Activated CD4-positive, CD25-positive, alpha-beta regulatory T cell treated with anti-CD3 and anti-CD28 coated beads, Interleukin-2, amount 50 U/mL, for 24 hours (primary cell): ENCODE results near the gene CCDC117.

Source experiments
- ATAC-seq, 2 donors: fragments of 150-1000 bp; cut with Tn5 transposase; one replicate each; pipeline ENCODE4 v1.10.0; 2021; ENCODE audit warnings: mild to moderate bottlenecking in 1 of 2, moderate library complexity in 1 of 2

Gene CCDC117

DNA sequence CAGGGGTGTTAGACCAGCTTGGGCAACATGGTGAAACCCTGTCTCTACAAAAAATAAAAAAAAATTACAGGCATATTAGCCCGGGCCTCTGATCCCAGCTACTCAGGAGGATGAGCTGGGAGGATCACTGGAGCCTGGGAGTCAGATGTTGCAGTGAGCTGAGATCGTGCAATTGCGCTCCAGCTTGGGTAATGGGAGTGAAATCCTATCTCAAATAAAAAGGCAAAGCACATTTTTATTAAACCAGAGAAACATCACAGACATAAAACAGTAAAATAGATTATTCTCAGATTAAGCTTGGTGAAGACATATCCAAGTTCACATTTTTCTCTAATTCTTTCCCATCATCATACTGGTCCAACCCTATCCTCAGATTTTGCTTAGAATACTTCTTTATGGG lies 57.9 kb downstream of the CCDC117 start:
- ATAC-seq: no peak

DNA sequence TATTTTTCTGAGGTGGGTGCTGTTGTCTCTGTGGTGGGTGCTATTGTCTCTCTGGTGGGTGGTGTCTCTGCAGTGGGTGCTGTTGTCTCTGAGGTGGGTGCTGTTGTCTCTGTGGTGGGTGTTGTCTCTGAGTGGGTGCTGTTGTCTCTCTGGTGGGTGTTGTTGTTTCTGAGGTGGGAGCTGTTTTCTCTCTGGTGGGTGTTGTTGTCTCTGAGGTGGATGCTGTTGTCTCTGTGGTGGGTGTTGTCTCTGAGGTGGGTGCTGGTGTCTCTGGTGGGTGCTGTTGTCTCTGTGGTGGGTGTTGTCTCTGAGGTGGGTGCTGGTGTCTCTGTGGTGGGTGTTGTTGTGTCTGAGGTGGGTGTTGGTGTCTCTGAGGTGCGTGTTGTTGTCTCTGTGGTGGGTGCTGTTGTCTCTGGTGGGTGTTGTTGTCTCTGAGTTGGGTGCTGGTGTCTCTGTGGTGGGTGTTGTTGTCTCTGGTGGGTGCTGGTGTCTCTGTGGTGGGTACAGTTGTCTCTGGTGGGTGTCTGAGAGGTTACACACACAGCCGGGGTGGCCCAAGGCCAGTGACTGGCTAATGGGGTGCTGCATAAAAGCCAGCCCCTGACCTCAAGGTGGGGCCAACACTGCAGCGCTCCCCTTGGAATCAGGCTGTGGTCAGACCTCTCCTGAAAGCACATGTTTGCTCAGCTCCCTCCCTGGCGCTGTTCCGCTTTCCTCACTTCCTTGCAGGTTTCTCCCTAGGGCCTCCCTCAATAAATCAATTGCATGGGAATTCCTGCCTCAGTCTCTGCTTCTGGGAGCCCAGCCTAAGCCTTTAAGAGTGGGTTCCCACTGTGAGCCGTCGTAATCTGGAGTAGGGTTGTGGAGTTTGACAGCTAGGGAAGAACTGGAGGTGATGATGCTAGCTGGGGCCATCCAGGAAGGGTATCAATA lies 58.9 kb downstream of the CCDC117 start:
- no peak for ATAC-seq

GRCh38 chr22:28832731-28833130 lies 60.2 kb downstream of the CCDC117 start:
- no peak for ATAC-seq

- ATAC-seq: no peak
Measured at GRCh38 chr22:28833276-28833923, 60.9 kb downstream of the CCDC117 start.

- ATAC-seq: no peak
Measured at GRCh38 chr22:28835630-28836189, 63.2 kb downstream of the CCDC117 start.

GRCh38 chr22:28837640-28838039 lies 65.1 kb downstream of the CCDC117 start:
- no peak for ATAC-seq
